ENCODE results near the gene CHRNA1.
A peak's percentile ranks its signal among the peaks of the same experiment; 100 is the strongest.

The CHRNA1 gene

DNA sequence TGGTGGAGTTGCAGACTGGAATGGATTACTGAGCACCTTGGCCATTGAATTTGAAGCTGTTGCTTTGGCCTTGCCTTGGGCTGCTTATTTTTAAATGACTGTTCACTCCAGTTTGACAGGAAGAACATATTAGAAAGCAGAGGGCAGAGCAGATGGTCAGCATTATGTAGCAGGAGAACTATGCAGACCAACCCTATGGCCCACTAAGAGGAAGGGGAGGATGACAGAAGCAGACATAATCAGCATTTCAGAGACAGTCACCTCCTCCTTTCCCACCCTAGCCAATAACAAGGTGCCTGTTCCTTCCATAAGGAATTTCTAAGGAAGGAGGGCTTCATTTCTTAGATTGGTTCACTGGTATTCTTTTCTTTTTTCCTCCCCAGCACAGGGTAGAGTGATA is 2.4 kb downstream of the CHRNA1 start:
- FAIRE-seq (no peak), DNase-seq (ENCODE audit: insufficient read length, low spot score) (no peak)

GRCh38 chr2:174760845-174761473 is 3.3 kb downstream of the CHRNA1 start:
- DNase-seq (ENCODE audit: insufficient read length, low spot score) = no peak
- FAIRE-seq = peak; percentile 36

- no peak for DNase-seq (ENCODE audit: insufficient read length, low spot score)
- FAIRE-seq = no peak
These were observed 4.7 kb downstream of the CHRNA1 start for GRCh38 chr2:174759381-174760065.

- DNase-seq (ENCODE audit: insufficient read length, low spot score) = no peak
- FAIRE-seq = no peak
These were observed 7.5 kb downstream of the CHRNA1 start for GRCh38 chr2:174756743-174757142.

GRCh38 chr2:174753038-174753633 is 11.1 kb downstream of the CHRNA1 start:
- no peak for FAIRE-seq
- no peak for DNase-seq (ENCODE audit: insufficient read length, low spot score)

GRCh38 chr2:174752403-174753037 is 11.8 kb downstream of the CHRNA1 start:
- no peak for FAIRE-seq
- no peak for DNase-seq (ENCODE audit: insufficient read length, low spot score)

DNA sequence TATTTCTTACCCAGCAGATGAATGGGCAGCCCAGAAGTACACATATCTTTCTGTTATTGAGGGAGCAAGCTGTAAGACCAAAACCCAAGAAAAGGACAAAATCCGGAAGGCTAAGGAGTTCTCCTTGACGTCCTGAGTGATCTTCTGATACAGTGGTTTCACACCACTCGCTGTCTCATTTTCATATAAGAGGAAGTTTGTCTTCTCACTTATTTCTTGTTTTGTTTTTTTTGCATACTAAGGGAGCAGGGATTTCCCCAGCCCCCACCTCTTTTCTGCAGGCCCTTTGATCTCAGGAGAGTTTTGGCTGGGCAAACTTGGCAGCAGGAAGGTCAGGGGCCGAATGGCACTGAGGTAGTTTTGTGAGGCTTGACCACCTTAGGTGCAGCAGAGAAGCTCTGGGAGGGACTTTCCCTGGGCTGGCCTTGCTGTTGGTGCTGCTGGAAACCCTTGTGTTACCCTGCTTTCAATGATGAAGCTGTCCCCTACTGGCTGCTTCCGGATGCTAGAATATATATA is 13.3 kb downstream of the CHRNA1 start:
- no peak for DNase-seq (ENCODE audit: insufficient read length, low spot score)
- FAIRE-seq = no peak

DNA sequence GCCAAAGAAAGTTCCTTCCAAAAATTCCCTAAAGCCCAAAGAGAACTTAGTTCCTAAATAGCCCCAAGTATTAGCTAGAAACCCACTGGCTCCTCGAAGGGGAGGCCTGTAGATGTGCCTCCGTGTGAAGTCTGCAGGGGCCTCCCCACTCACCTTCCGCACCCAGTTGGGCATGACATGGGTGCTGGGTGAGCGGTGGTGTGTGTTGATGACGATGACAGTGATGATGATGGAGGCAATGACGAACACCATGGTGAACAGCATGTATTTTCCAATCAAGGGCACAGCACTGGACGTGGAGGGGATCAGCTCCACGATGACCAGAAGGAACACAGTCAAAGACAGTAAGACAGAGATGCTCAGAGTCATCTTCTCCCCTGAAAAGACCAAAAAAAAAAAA is 14.5 kb downstream of the CHRNA1 start:
- no peak for FAIRE-seq
- no peak for DNase-seq (ENCODE audit: insufficient read length, low spot score)

- no peak for FAIRE-seq
- DNase-seq (ENCODE audit: insufficient read length, low spot score) = peak; percentile 68
These were observed 15.3 kb downstream of the CHRNA1 start for GRCh38 chr2:174748948-174749347.

DNA sequence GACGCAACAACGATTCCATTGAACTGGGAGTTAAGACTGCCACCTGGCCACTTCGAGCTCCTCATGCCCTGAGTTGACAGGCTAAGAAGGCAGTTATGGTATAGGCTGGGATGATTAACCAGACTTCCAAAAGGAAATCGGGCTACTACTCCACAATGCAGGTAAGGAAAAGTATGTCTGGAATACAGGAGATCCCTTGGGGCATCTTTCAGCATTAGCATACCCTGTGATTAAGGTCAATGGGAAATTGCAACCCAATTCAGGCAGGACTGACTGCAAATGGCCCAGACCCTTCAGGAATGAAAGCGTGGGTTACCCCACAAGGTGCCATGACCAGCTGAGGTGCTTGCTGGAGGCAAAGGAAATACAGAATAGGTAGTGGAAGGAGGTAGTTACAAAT is 19.1 kb downstream of the CHRNA1 start:
- DNase-seq (ENCODE audit: insufficient read length, low spot score) = no peak
- FAIRE-seq = peak; percentile 4

GRCh38 chr2:174744111-174744510 is 20.2 kb downstream of the CHRNA1 start:
- DNase-seq (ENCODE audit: insufficient read length, low spot score) = no peak
- FAIRE-seq = no peak

DNA sequence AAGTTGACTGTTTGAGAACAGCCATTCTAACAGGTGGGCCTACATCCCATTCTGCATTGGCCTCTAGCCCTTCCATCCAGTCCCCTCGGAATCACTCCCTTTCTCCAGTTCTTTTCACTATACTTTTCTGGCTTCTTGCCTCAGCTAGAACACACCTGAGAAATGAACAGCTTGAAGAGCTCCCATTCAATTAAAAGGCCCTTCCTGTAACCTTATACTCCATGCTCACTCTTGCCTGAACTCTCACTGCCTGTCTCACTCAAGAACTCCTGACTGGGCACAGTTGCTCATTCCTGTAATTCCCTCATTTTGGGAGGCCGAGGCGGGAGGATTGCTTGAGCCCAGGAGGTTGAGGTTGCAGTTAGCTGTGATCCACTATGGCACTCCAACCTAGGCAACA is 23.6 kb downstream of the CHRNA1 start:
- FAIRE-seq (no peak), DNase-seq (ENCODE audit: insufficient read length, low spot score) (no peak)

DNA sequence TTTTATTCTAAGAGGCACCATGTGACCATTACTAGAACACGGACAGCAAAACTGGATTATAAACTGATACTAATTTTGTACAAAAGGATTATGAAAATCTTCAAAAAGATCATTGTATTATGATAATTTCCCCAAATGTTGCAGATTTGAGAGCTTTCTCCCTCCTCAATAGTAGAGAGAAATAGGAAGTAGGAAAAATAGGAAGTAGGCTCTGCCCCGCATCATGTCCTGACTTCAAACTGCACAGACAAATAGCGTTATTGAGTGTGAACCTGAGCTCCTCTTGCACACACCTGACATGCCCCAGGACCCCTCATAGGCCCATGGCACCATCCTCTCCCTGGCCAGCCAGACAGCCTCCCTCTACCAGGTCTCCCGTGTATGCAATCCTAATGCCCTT is 25.4 kb downstream of the CHRNA1 start:
- FAIRE-seq (no peak), DNase-seq (ENCODE audit: insufficient read length, low spot score) (no peak)

- FAIRE-seq = no peak
- no peak for DNase-seq (ENCODE audit: insufficient read length, low spot score)
These were observed 32.7 kb downstream of the CHRNA1 start for GRCh38 chr2:174731546-174731945.

- FAIRE-seq (no peak), DNase-seq (ENCODE audit: insufficient read length, low spot score) (no peak)
These were observed 33.6 kb downstream of the CHRNA1 start for GRCh38 chr2:174730698-174731018.

GRCh38 chr2:174729797-174730697 is 34.2 kb downstream of the CHRNA1 start:
- FAIRE-seq (peak; percentile 31), DNase-seq (ENCODE audit: insufficient read length, low spot score) (no peak)

- FAIRE-seq (no peak), DNase-seq (ENCODE audit: insufficient read length, low spot score) (no peak)
These were observed 36.2 kb downstream of the CHRNA1 start for GRCh38 chr2:174728096-174728495.

DNA sequence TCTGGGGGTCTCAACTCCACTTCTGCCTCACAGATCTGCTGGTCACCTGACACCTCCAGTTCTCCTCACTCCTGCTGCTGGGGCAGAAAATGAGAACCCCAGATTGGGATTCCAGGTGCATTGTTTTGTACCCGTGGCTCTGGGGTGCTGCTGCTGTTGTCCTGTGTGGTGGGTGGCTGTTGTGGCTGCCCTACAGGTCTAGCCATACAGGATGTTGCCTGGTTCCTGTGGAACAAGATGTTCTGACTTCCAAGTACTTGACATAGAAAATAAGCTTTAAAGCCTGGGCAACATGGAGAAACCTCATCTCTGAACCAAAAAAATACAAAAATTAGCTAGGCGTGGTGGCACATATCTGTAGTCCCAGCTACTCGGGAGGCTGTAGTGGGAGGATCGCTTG is 38.1 kb downstream of the CHRNA1 start:
- DNase-seq (ENCODE audit: insufficient read length, low spot score) = no peak
- FAIRE-seq = no peak

- no peak for FAIRE-seq
- no peak for DNase-seq (ENCODE audit: insufficient read length, low spot score)
These were observed 41.2 kb downstream of the CHRNA1 start for GRCh38 chr2:174722942-174723592.

DNA sequence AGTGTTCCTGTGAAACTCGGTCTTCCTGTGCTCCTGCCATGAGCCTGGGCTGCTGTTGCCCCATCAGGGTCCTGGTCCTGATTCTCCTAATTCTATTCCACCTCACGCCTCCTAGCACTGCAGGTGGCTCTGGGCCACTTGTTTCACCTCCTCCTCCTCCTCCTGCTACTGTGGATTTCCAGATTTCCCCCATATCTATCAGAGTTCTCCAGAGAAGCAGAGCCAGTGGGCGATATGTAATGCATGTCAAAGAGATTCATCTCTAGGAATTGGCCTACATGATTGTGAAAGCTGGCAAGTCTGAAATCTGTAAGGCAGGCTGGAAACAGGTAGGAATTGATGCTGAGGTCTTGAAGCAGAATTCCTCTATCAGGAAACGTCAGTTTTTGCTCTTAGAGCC is 45.3 kb downstream of the CHRNA1 start:
- no peak for FAIRE-seq

More for the DNA sequence above, 45.3 kb downstream of the CHRNA1 start:
- DNase-seq (ENCODE audit: insufficient read length, low spot score) = no peak
